AG04450 (cell line): ENCODE results near the gene ST7. TPM values are rescaled to one million over a fixed set of nuclear protein-coding genes. Genes with fewer than 3 reads are reported as not detected.

ENCODE experiments used
- CTCF ChIA-PET: fragments of 300-600, 350-600 bp; formaldehyde crosslinking; extraction: SDS; loops from one replicate; lab custom pipeline; 2022; ENCODE audit warnings: antibody characterized with exemption, inconsistent platforms; lab: Charles Lee
- POLR2A ChIA-PET: fragments of 350-600 bp; formaldehyde crosslinking; extraction: SDS; loops from one replicate; lab custom pipeline; 2021; ENCODE audit warnings: antibody characterized with exemption, inconsistent platforms; lab: Yijun Ruan, JAX
- DNase-seq: peaks from one replicate; pipeline ENCODE4 v3.0.0-alpha.2; 2011; ENCODE audit warnings: low read depth, low spot score
- H3K27ac ChIP-seq: one replicate; pipeline ENCODE4 v1.5.1; 2012; ENCODE audit warnings: low read depth, low read length, control low read depth
- H3K27me3 ChIP-seq: one replicate; pipeline ENCODE4 v1.6.0; 2012; ENCODE audit warnings: low read length; ENCODE audit not compliant: control insufficient read depth, insufficient read depth
- H3K4me3 ChIP-seq: 2 replicates; pipeline ENCODE4 v1.5.1; 2011; ENCODE audit warnings: mild to moderate bottlenecking, low read depth, low read length, control low read depth
- H3K9me3 ChIP-seq: 2 replicates; pipeline ENCODE4 v1.5.1; 2012; ENCODE audit warnings: low read length; ENCODE audit not compliant: control insufficient read depth, insufficient read depth
- polyA plus RNA-seq: library from polyadenylated mRNA; depleted of rRNA; stranded (reverse); fragments of >200 nt; gene quantifications from 2 replicates; pipeline ENCODE4 v1.2.3, GENCODE V29; 2011; rRNA removed
- small RNA-seq: library from RNA; depleted of rRNA; stranded (forward); fragments of <200 nt; gene quantifications from one replicate; pipeline ENCODE3, GENCODE V24; 2012; ENCODE audit warnings: low read depth; ENCODE audit not compliant: insufficient read length
- TF ChIP-seq, protein P1 (sequence below): IDR thresholded peaks from 2 replicates; pipeline ENCODE4 v1.5.1; 2011; ENCODE audit warnings: low read depth, low read length, control low read depth, inconsistent platforms

Gene ST7
- polyA plus RNA-seq, 1 experiment: 34.5 TPM

DNA sequence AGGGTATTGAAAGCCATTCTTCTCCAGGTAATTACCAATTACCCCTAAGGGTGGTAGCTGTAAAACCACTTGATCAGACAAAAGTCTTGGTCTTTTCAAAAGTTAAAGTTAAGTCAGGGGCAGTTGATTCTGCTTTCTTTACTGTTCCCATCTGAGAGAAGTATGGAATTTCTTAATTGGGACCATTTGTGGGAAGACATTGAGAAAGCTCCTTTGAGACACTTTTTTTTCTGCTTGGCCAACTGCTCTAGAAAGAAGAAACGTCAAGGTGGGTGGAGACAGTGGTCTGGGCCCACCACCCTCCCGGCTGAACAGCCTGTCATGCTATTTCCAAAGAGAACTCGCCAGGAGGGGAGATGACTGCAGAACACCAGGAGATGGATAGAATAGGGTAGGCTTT lies 324.3 kb downstream of the ST7 start:
- DNase-seq: no peak
- ChIA-PET POLR2A (no interaction called here), CTCF (interaction anchor here (1.7 kb wide), 1 partner anchor 65 kb away, joined by 4 read pairs; no protein-coding TSS in a partner anchor)
- Histone ChIP-seq H3K9me3 (no peaks in the 10 kb centered on the region), H3K27me3 (no peaks in the 10 kb centered on the region), H3K27ac (no peak overlapping the region), H3K4me3 (no peak overlapping the region)
- TF ChIP-seq, protein P1, sequence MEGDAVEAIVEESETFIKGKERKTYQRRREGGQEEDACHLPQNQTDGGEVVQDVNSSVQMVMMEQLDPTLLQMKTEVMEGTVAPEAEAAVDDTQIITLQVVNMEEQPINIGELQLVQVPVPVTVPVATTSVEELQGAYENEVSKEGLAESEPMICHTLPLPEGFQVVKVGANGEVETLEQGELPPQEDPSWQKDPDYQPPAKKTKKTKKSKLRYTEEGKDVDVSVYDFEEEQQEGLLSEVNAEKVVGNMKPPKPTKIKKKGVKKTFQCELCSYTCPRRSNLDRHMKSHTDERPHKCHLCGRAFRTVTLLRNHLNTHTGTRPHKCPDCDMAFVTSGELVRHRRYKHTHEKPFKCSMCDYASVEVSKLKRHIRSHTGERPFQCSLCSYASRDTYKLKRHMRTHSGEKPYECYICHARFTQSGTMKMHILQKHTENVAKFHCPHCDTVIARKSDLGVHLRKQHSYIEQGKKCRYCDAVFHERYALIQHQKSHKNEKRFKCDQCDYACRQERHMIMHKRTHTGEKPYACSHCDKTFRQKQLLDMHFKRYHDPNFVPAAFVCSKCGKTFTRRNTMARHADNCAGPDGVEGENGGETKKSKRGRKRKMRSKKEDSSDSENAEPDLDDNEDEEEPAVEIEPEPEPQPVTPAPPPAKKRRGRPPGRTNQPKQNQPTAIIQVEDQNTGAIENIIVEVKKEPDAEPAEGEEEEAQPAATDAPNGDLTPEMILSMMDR: no peak

DNA sequence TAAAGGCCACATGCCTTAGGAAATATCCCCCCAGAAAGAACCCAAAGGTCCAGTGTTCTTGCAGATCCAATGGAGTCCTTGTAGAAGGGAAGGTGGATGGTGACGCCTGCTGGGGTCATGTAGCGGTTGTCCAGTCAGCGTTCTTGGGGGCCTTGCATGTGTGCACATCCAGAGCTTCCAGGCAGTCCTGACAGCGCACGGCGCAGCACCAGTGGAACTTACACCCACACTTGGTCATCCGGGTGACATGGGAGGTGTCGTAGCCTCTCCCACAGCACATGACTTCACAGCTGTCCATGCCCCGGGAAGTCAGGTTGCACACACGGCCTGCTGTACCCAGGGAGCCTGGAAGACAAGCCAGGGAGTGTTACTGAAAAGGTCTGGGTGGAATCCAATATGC lies 324.7 kb downstream of the ST7 start:
- ChIA-PET POLR2A (no interaction called here), CTCF (no interaction called here)

DNA sequence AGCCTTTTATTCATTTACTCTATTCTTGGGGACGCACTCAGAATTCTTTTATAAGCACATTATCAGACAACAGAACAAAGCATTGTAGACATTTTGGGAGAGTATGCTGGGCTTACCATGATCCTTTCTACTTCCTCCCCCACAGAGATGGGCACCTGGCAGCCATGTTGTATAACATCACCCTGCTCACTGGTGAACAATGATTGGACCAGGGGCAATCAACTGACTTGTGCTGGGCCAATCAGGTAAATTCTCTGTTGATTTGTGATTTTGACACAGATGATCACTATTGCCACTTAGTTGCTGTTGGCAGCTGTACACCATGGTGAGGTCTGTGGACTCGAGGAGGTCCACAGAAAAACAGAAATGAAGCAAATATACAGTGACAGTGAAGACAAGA lies 325.9 kb downstream of the ST7 start:
- POLR2A ChIA-PET: no interaction called here

More for the DNA sequence above, 324.7 kb downstream of the ST7 start:
- TF ChIP-seq, protein P1: no peak
- H3K4me3 ChIP-seq: no peak overlapping the region
- H3K27ac ChIP-seq: no peak overlapping the region
- no peaks in the 10 kb centered on the region for H3K27me3 ChIP-seq
- DNase-seq: no peak
- H3K9me3 ChIP-seq: no peaks in the 10 kb centered on the region

More for the DNA sequence above, 325.9 kb downstream of the ST7 start:
- CTCF ChIA-PET: interaction anchor here (0.6 kb wide), 1 partner anchor 539 kb away, joined by 6 read pairs; no protein-coding TSS in a partner anchor
- no peak for DNase-seq
- Histone ChIP-seq H3K4me3 (no peak overlapping the region), H3K27ac (no peak overlapping the region), H3K9me3 (no peaks in the 10 kb centered on the region; the same call in 1 of the 2 replicates), H3K27me3 (no peaks in the 10 kb centered on the region)
- TF ChIP-seq, protein P1: no peak

Small RNA genes lying within 50 kb of the gene (small RNA-seq; reads per million reads assigned to genes)
- gene AC002542.1: not detected
- gene MTCYBP6: not detected
- gene RF00019: not detected
- gene RF02179: not detected
- gene RF02180: not detected
- gene RF02181: not detected
- gene RF02183: not detected
- gene RF02184: not detected
- gene RF02185: not detected
- gene RF02188: not detected
- not detected for gene RNA5SP239

Other genes with a start within 250 kb of the ST7 start
- 128 and 188 TPM in 2 replicates for gene CAPZA2, start 90.9 kb upstream of the ST7 start, polyA plus RNA-seq